Inferior parietal cortex (tissue), 1 donor: ENCODE results near the gene PIMREG.
A peak's percentile ranks its signal among the peaks of the same experiment; 100 is the strongest.

ENCODE experiments used
- DNase-seq: peaks from one replicate; pipeline ENCODE4 v3.0.0-alpha.2; 2016; ENCODE audit errors: extremely low spot score

PIMREG gene, protein sequence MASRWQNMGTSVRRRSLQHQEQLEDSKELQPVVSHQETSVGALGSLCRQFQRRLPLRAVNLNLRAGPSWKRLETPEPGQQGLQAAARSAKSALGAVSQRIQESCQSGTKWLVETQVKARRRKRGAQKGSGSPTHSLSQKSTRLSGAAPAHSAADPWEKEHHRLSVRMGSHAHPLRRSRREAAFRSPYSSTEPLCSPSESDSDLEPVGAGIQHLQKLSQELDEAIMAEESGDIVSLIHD

DNA sequence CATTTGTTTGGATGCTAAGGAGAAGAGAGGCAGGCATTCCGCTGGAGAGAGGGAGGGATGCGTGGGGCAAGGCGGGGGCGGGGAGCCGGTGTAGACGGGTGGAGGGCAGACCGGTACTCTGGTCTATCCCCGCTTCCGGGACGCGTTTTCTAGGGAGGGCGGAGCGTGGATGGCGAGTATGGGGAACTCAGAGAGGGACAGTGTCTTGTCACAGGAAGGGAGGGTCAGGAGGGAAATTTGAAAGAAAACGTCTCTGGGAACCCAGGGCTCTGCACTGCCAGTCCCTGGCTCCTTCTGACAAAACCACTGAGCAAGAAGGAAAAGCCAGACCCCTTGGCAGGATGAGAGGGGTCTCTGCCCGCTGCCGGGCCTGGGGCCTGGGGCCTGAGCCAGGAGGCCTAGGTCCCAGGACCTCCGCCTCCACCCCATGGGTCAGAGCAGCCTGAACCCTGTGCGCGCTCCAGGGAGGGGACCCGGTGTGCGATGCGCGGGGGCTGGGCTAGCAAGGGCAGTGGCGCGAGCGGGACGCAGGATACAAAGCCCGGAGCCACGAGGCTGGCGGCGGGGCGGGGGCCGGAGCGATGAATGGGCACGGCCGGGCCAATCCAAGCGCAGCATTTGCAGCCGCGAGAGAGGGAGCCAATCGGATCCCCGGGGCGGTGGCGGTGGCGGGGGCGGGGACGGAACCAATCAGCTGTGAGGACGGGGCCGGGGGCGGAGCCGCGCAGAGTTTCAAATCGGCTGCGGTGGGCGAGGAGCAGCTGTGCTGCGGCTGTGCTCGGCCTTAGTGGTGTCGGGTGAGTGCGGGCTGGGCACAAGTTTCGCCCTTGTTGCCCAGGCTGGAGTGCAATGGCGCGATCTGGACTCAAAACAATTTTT, at the start of gene PIMREG:
TSS of gene PIMREG (plus strand) at position 764 of the 879 bp plus-strand sequence. CDS start 656 bp downstream, outside the sequence.
- peak; percentile 85 for DNase-seq

DNA sequence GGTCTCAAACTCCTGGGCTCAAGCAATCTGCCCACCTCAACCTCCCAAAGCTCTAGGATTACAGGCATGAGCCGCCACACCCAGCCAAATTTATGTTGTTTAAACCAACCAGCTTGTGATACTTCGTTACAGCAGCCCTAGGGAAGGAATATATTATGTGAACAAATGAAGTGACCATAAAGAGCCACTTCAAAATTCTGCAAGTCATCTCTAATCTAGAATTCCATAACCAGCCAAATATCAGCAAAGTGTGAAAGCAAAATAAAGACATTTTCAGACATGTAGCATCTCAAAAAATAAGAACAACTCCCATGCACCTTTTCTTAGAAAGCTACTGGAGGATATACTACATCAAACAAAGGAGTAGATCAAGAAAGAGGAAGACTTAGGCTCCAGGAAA, 45.3 kb upstream of the PIMREG start:
- no peak for DNase-seq

DNA sequence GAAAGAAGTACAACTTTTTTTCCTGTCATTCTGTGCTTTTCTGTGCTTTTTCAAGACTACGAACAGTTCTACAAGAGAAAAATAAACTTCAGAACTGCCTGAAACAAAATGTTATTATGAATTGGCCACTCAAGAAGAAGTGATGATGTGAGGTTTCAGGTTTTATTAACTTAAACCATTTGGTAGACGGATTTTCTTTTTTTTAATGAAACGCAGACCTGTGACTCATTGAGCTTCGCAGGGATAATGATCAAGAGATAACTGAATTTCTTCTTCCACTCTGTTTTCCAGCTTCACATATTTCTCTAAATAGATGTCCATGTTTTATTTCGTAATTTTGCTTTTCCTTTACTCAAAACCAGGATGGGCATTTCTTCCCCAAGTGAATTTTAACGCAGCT, 42.0 kb upstream of the PIMREG start:
- DNase-seq: no peak

DNA sequence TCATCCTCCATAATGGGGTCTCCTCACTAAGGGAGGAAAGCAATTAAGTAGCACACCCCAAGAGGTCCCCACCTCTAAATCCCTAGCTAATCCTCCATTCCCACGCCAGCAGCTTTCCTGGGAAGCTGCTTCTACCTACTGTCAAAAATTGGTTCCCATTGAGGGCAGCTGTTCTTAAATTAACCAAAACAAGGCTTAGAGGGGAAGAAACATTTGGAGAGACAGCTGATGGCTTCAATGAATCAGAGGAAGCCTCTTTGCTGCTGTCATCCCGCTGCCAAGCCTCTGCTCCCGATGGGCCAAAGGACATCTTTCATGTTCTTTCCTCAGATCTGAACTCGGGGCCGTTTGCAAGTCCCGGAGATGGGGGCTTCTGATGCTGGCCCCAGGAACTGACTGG, 36.0 kb upstream of the PIMREG start:
- DNase-seq: no peak

DNA sequence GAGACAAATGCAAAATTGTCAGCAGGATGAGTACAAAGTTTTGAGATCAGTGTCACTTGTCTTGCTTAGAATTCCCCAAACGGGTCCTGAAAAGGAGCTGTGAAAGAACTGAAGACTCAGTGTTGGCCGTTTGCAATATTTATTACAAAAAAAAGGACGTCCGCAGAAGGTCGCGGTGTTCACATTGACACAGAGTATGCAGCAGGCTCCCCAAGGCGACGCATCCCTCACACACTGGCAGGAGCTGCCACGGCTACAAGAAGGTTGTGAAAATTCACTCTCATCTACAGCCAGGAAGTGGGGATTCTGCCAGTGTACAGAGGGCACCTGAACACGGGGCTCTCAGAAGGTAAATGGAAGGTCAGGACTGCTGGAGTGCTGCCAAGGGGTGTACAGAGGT, 35.5 kb upstream of the PIMREG start:
- DNase-seq: no peak

DNA sequence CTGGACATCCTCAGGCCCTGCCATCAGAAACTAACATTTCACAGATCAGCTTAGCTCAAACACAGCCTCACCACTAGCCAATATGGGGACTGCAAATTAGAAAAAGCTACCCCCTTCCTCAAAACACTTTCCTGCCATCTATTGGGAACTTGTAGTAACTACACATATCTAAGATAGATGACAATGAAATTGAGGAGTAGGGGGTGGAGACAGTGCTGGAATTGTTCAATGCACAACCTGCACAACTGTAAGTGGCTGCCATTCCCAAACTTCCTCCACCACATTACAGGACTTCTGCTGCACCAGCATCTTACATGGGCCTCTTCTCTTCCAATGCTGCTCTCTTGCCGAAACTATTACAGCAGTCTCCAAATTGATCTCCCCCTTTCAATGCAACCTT, 31.2 kb upstream of the PIMREG start:
- DNase-seq: peak; percentile 42

DNA sequence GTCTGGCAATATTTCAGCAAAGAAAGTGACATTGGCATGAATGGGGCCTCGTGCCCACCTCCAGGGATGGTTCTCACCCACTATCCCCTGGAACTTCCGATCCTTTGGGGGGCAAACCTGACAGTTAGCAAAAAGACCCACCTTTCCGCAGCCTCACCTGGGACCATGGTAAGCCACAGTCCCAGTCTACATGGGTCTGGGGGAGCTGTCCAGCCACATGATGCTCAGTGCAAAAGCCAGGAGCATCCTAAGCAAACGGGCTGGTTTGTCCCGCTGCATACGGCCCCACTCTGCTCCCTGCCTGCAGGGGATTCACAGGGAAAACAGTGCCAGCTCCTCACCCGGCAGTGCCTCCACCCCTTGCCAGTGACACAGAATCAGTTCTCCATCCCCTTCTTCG, 28.6 kb upstream of the PIMREG start:
- DNase-seq: no peak

DNA sequence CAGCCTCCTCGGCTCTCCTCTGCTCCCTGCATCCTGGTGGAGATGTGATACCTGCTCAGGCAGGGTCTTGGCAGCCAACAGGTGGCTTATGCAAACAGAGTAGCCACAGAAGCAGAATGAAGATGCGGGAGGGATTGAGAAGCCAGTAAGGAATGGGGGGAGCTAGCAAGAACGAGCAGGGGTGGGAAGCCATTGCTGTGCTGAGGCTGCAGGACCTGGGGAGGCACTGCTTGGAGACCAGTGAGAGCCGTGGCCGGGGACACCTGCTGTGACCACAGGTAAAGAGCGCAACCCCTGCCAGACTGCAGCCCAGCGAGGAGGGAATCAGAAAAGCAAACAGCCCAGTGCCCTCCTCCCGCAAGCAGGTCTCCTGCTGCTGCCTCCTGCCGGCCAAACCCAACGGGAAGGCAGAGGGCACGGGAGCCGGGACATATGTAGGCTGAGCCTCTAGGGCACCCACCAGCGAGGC, 24.0 kb upstream of the PIMREG start:
- no peak for DNase-seq

DNA sequence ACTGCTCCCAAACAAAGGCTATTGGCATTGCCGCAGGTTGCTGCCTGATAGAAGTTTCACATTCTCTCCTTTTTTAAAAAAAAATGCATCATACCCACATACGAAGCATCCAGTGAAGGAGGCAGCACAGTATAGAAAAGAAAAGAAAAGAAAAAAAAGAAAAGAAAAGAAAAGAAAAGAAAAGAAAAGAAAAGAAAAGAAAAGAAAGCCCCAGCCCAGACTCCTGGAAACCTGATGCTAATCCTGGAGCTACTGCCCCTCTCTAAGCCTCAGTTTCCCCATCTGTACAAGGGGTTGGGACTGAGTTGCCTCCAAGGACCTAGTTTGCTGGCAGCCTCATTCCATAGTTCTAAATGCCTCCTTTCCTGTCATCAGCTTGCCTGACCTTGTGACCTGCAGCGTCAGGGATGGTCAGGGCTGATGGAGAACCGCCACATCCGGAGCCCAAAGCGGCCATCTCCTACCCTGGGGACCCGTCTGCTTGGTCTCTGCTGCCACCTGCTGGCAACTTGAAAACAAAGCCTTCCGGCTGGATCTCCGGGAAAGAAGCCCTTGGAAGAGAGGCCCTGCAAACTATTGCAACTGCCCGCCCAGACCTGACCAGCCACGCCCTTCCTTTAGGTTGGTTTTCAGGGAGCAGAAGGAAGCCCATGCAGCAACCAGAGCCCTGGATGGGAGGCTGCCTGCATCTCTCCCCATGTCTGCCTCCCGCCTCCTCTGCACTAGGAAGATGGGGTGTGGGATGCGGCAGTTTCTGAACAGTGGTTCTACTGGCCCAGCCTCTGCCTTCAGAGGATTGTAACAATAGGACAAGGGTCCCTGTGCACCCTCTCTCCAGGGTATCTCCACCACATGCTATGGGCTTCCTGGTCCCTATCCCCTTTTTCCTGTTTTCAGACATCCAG, 22.3 kb upstream of the PIMREG start:
- DNase-seq: peak; percentile 93

DNA sequence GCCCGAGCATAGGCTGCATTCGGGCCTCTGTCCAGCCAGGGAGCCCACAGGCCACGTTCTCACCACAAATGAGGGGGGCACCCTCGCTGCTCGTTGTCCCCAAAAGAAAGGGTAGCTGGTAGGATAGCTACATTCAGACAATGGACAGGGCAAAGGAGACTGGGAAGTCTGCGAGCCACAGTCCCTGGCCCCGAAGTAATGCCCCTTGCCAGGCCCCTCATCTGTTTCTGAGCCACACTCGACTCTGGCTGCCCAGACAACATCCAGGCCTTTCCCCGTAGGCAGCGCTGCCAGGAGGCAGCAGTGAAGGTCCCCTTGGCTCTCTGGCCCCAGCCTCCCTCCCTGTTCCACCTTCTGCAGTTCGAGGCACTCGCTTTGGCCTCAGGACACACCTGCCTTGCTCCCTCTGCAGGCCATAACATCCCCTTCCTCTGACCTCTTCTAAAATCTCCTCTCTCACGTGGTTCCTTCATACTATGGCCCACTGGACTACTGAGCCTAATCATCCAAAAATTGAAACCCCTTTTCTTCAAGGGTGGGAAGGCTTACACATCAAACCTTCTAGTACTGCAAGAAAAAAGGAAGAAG, 21.5 kb upstream of the PIMREG start:
- DNase-seq: no peak

DNA sequence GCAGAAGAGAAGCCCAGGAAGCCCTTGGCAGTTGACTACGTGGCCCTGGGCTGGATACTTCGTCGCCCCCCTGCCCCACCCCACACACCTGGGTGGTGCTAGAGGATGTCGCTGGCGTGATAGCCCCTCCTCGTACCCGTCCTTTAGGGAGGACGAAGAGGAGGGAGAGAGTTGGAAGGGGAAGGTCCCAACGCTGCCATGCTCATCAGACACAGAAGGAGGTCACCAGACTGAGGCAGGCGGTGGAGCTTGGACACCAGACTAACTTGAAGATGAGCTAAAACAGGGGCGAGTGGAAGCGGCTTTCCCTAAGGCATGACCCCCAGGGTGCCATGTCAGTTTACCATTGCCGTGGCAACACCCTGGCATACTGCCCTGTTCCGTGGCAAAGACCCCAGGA, 20.3 kb upstream of the PIMREG start:
- no peak for DNase-seq

DNA sequence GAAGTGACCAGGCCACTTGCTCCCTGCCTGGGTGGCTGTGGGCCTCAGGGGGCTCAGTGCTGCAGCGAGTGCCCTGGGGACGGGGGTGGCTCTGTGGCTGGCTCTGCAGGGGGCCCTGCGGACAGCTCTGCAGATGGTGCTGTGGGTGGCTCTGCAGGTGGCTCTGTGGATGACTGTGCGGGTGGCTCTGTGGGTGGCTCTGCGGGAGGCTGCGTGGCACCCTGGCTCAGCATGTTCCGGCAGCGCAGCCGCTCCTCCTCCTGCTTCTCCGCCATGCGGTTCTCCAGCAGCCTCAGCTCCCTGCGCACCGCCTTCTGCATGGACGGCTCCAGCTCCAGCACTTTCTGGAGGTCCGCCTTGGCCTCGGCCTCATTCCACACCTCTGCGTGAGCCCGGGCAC, 18.8 kb upstream of the PIMREG start:
- no peak for DNase-seq

DNA sequence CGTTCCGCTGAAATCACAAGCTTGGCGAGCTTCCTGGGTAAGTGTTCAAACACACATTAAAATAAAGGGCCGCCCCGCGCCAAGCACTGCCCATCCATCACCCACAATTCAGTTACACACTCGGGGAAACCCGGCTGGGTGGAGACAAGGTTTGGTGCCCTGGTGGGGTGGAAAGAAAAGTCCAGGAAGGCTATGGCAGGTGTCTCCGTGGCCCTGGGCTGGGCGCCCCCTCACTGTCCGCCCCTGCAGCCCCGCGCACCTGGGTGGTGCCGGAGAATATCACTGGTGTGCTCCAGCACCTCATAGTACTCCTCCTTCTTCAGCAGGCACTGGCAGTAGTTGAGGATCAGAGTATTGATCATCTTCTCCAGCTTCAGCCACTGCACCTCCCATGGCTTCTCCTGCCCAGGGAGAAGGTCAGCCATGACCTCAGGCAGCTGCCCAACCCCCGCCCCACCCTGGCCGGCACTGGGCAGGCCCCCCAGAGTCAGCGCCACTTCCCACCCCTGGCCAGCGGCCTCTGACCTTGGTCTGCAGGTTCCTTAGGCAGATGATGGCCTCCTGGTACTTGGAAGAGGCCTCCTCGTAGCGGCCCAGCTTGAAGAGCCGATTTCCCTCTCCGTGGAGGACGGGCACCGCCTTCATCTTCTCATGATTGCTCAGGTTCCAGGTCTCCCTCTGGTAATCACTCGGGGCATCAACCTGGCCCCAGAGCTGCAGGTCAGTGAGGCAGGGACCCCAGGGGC, 17.7 kb upstream of the PIMREG start:
- no peak for DNase-seq

DNA sequence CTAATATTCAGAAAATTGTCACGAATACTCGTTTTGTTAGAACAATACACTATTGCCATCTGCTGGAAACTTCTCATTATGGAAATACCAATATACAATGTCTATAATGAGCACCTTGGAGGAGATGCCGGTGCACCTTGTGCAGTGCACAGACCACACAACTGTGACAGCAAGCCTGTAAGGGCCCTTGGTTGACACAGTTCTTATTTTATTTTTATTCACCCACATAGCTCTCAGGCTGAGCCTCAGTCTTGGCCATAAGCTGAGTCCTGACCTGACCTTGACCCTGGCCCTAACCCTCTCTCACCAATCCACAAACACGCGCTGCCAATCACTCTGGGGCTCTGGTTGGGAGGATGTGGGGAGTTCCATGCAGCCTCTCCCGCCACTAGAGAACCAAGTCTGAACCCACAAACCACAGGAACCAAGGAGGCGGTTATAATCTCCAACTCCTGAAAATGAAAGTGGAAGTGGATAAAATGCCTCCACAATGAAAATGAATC, 16.9 kb upstream of the PIMREG start:
- DNase-seq: no peak

DNA sequence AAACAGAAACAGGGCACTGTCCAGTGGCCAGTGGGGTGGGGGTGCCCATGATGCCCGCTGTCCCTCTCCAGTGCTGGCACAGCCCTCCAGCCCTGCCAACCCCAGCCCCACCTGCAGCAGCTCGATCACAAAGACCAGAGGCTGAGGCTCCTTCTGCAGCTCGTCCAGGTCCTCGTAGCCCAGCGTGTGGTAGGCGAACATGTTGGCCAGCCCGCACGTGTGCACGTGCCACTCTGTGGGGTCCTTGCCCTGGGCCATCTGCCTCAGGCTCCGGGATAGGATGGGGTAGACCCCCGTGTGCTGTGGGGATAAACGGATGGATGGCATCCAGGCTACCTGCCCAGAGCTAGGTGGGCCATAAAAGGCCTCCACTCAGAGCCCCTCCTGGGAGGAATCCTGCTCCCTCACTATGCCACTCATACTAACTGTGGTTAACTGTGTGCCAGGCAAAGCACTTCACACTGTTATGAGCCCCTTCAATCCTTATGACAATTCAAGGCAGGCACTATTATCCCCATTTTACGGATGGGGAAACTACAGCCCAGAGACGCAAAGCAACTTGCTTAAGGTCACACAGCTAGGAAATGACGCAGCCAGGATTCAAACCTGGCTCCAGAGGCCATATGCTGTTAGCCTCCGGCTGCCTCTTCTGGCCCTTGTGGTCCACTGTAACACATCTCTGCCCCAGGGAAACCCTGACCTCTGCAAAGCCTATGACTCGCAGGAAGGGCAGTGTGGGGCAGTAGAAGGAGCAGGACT, 15.9 kb upstream of the PIMREG start:
- DNase-seq: no peak

DNA sequence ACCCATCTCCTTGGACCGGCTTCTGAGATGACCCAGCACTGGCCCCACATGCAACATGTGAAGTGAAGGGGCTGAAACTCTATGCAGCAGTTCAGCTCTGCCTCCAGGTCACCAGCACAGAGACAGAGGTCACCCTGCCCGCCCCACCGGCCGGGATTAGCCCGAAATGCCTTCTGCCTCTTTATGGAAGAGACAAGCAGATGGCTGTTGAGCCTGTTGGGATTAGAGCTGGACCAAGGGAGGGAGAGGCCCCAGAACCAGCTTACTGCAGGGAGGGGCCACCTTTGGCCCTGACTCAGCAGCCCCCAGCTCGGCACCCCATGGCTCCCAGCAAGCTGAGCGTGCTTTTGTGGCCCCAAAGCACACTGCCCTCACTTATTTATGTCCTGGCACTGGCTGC, 15.0 kb upstream of the PIMREG start:
- no peak for DNase-seq

DNA sequence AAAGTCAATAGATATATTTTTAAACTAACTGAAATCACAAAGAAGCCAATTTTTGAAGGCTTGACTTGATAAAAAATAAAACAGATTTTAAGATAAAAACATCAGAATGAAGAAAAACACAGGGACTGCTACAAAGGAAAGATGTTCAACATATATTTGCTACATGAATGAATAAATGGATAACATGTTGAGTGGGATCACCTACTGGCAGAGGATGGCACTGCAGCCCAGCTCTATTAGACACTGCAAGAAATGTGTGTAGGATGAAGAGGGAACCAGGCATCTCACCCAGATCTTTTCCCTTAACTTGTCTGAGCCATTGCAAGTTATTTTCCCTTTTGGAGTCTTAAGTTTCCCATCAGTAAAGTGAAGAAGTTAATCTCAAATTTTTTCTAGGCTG, 13.5 kb upstream of the PIMREG start:
- no peak for DNase-seq

DNA sequence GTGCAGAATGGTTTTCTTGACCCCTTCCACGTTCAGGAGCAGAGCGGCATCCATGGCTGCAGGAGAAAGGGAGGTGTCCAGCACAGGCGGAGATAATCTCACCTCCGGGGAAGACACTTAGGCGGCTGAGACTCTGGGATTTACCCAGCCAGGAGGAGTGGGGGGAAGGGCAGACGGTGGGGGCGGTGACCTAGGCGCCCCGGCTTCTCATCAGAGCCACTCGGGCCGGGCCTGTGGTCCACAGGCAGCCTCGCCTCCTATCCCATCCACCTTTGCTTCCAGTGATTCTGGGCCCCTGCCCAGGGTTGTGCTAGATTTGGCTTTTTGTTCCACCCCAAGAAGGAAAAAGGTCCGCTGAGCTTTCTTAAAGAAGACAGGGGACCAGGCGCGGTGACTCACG, 9.2 kb upstream of the PIMREG start, which contains the start of gene AIPL1:
TSS of gene AIPL1 (minus strand) at position 71 of the 400 bp plus-strand sequence. CDS start at position 54, 17 bp downstream.
- no peak for DNase-seq

DNA sequence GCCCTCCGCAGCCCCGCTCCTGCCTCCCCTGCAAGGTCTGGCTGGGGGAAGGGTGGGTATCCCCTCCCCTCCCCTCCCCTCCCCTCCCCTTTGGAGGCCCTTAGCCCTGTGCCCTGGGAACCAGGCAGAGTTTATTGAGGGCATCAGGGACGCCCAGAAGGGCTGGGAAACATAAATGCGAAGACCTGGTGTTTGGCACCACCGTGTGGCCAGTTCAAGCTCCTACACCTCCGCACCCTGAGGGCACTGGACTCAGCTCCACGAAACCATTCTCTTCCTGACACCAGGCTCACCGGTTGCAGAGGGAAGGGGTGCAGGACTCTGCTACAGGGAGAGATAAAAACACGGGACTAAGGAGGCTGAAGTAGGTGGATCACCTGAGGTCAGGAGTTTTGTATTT, 8.3 kb upstream of the PIMREG start:
- peak; percentile 74 for DNase-seq

DNA sequence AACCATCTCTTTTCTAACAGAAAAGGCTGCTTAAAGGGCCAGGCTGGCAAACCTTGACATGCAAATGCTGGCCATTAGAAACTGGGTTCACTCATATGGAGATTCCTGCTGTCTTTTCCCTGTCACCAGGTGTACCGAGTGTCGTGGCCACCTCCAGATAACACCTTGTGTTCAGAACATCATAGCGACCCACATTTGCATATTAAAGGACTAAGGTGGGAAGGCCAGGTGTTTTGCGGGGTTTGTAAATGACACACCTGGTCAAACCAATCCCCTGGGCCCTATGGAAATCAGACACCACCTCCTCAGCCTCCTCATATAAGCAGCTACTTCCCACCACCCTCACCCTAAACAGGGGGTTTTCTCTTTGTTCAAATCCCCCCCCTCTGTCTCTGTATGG, 6.8 kb upstream of the PIMREG start:
- no peak for DNase-seq
